Thyroid gland (tissue), 4 donors: ENCODE data around the gene BMPR1B.

Source experiments
- POLR2A ChIP-seq, 2 donors: fragments of 450-650 bp; IDR thresholded peaks; one replicate each; pipeline ENCODE4 v1.6.1; 2017; ENCODE audit warnings: antibody characterized with exemption in 2 of 2, mild to moderate bottlenecking in 2 of 2, moderate library complexity in 1 of 2
- TF ChIP-seq, protein P1 (sequence below), 6 experiments: fragments of 200-600 bp in 3 of 6; fragments of 450-650 bp in 3 of 6; sonication (generic) in 3 of 6; IDR thresholded peaks; one replicate each; pipeline ENCODE4 v1.5.1; 2016 to 2019; ENCODE audit warnings: antibody characterized with exemption in 6 of 6, mild to moderate bottlenecking in 2 of 6, inconsistent platforms in 1 of 6, moderate library complexity in 1 of 6

GRCh38 chr4:95181996-95182306, 424.2 kb downstream of the BMPR1B start:
- TF ChIP-seq, protein P1, sequence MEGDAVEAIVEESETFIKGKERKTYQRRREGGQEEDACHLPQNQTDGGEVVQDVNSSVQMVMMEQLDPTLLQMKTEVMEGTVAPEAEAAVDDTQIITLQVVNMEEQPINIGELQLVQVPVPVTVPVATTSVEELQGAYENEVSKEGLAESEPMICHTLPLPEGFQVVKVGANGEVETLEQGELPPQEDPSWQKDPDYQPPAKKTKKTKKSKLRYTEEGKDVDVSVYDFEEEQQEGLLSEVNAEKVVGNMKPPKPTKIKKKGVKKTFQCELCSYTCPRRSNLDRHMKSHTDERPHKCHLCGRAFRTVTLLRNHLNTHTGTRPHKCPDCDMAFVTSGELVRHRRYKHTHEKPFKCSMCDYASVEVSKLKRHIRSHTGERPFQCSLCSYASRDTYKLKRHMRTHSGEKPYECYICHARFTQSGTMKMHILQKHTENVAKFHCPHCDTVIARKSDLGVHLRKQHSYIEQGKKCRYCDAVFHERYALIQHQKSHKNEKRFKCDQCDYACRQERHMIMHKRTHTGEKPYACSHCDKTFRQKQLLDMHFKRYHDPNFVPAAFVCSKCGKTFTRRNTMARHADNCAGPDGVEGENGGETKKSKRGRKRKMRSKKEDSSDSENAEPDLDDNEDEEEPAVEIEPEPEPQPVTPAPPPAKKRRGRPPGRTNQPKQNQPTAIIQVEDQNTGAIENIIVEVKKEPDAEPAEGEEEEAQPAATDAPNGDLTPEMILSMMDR (IDR thresholded peaks at IDR 0.05): no peak
- no peak for TF ChIP-seq POLR2A (IDR thresholded peaks at IDR 0.05)
